Measurements from ENCODE around the gene SYNDIG1. TPM values are rescaled to one million over a fixed set of nuclear protein-coding genes. Genes with fewer than 3 reads are reported as not detected.

The SYNDIG1 gene
- total RNA-seq, 1 experiment from 2014 or later: 17.9 TPM

GRCh38 chr20:24610341-24611115 is 141.1 kb downstream of the SYNDIG1 start:
- DNase-seq (ENCODE audit: low spot score): peak; percentile 95
- POLR2A ChIA-PET (ENCODE audit: low non-redundant PET): interaction anchor here (0.5 to 0.6 kb wide), 2 partner anchors 45 to 134 kb away, joined by 4 to 5 read pairs; no protein-coding TSS in a partner anchor
- no peaks in the 10 kb centered on the region for H3K9me3 ChIP-seq (ENCODE audit: low read depth, low read length, poor library complexity, severe bottlenecking)
- H3K36me3 ChIP-seq (ENCODE audit: insufficient read depth, low read length, poor library complexity, severe bottlenecking): no peaks in the 10 kb centered on the region
- BruUV-seq (replicated peaks): no TSS peak
- peaks cover 56% of the 10 kb centered on the region for H3K4me1 ChIP-seq (ENCODE audit: insufficient read depth, low read length, poor library complexity, severe bottlenecking)
- H3K27me3 ChIP-seq (replicated peaks; ENCODE audit: insufficient read depth, low read depth, low read length, poor library complexity): no peaks in the 10 kb centered on the region
- intact Hi-C loops (cut with micrococcal nuclease; ENCODE audit: unreplicated experiment): loop anchor here (5.0 kb wide), 2 partner anchors 42 to 147 kb away; no protein-coding TSS in a partner anchor
- CTCF ChIA-PET: no interaction called here
- peak overlapping the region; percentile 91 for H3K27ac ChIP-seq (ENCODE audit: low read depth, low read length, poor library complexity, severe bottlenecking)
- no peak overlapping the region for H3K4me3 ChIP-seq (ENCODE audit: low read depth, low read length, poor library complexity, severe bottlenecking)
- TF ChIP-seq CTCF (conservative IDR thresholded peaks at IDR 0.05; ENCODE audit: low read depth, low read length) (no peak), EZH2 (IDR thresholded peaks at IDR 0.05; ENCODE audit: borderline replicate concordance, low read depth, low read length, poor library complexity, severe bottlenecking) (no peak)

GRCh38 chr20:24611360-24612140 is 142.1 kb downstream of the SYNDIG1 start:
- no TSS peak for BruUV-seq (replicated peaks)
- POLR2A ChIA-PET (ENCODE audit: low non-redundant PET): interaction anchor here (0.6 kb wide), 2 partner anchors 44 to 90 kb away, joined by 4 read pairs; no protein-coding TSS in a partner anchor
- H3K27me3 ChIP-seq (replicated peaks; ENCODE audit: insufficient read depth, low read depth, low read length, poor library complexity): no peaks in the 10 kb centered on the region
- intact Hi-C loops (cut with micrococcal nuclease; ENCODE audit: unreplicated experiment): loop anchor here (5.0 kb wide), 2 partner anchors 41 to 146 kb away; no protein-coding TSS in a partner anchor
- no peak overlapping the region for H3K4me3 ChIP-seq (ENCODE audit: low read depth, low read length, poor library complexity, severe bottlenecking)
- H3K36me3 ChIP-seq (ENCODE audit: insufficient read depth, low read length, poor library complexity, severe bottlenecking): no peaks in the 10 kb centered on the region
- TF ChIP-seq CTCF (conservative IDR thresholded peaks at IDR 0.05; ENCODE audit: low read depth, low read length): no peak
- TF ChIP-seq EZH2 (IDR thresholded peaks at IDR 0.05; ENCODE audit: borderline replicate concordance, low read depth, low read length, poor library complexity, severe bottlenecking): no peak
- DNase-seq (ENCODE audit: low spot score): no peak
- peak overlapping the region; percentile 76 for H3K27ac ChIP-seq (ENCODE audit: low read depth, low read length, poor library complexity, severe bottlenecking)
- H3K9me3 ChIP-seq (ENCODE audit: low read depth, low read length, poor library complexity, severe bottlenecking): no peaks in the 10 kb centered on the region
- H3K4me1 ChIP-seq (ENCODE audit: insufficient read depth, low read length, poor library complexity, severe bottlenecking): peaks cover 49% of the 10 kb centered on the region
- CTCF ChIA-PET: no interaction called here

- peaks cover 52% of the 10 kb centered on the region for H3K4me1 ChIP-seq (ENCODE audit: insufficient read depth, low read length, poor library complexity, severe bottlenecking)
- no peak for TF ChIP-seq CTCF (conservative IDR thresholded peaks at IDR 0.05; ENCODE audit: low read depth, low read length)
- no peak for TF ChIP-seq EZH2 (IDR thresholded peaks at IDR 0.05; ENCODE audit: borderline replicate concordance, low read depth, low read length, poor library complexity, severe bottlenecking)
- BruUV-seq (replicated peaks): no TSS peak
- no peaks in the 10 kb centered on the region for H3K36me3 ChIP-seq (ENCODE audit: insufficient read depth, low read length, poor library complexity, severe bottlenecking)
- POLR2A ChIA-PET (ENCODE audit: low non-redundant PET): no interaction called here
- no peaks in the 10 kb centered on the region for H3K27me3 ChIP-seq (replicated peaks; ENCODE audit: insufficient read depth, low read depth, low read length, poor library complexity)
- no peak overlapping the region for H3K27ac ChIP-seq (ENCODE audit: low read depth, low read length, poor library complexity, severe bottlenecking)
- intact Hi-C loops (cut with micrococcal nuclease; ENCODE audit: unreplicated experiment): loop anchor here (5.0 kb wide), 2 partner anchors 39 to 144 kb away; no protein-coding TSS in a partner anchor
- no peaks in the 10 kb centered on the region for H3K9me3 ChIP-seq (ENCODE audit: low read depth, low read length, poor library complexity, severe bottlenecking)
- no peak for DNase-seq (ENCODE audit: low spot score)
- CTCF ChIA-PET: no interaction called here
- no peak overlapping the region for H3K4me3 ChIP-seq (ENCODE audit: low read depth, low read length, poor library complexity, severe bottlenecking)
These were observed 143.7 kb downstream of the SYNDIG1 start for GRCh38 chr20:24612799-24613775.

Measured in A673 (cell line).